Measurements from ENCODE around the gene VOPP1.

GRCh38 chr7:55552320-55553023 lies 19.8 kb downstream of the VOPP1 start:
- TF ChIP-seq POLR2AphosphoS5 (IDR thresholded peaks at IDR 0.05; ENCODE audit: low read depth, low read length) (no peak), CTCF (IDR thresholded peaks at IDR 0.05 in 2 of 3, conservative IDR thresholded peaks at IDR 0.05 in 1 of 3; ENCODE audit: borderline replicate concordance in 1 of 3, insufficient read depth in 1 of 3, low read depth in 2 of 3, low read length in 2 of 3) (no peak), ELF1 (IDR thresholded peaks at IDR 0.05; ENCODE audit: borderline replicate concordance, low read depth) (no peak)

Data from HCT116 (cell line).